HTERT RPE-1 (cell line): Measurements from ENCODE around the gene TMEM26.
"Not testable (repeated sequence)": the region's sequence is repeated elsewhere in the genome, so short reads cannot be mapped to it uniquely, and the experiment has no call there.

Source experiments
- in situ Hi-C: fragments of 300-500 bp; cut with MboI; formaldehyde crosslinking; loops from 4 replicates; pipeline ENCODE4 v1.14.3; 2020; ENCODE audit warnings: low sequenced_read_pairs

Gene TMEM26

GRCh38 chr10:61400524-61400923, 52.7 kb downstream of the TMEM26 start:
- in situ Hi-C loops: no loop called here

GRCh38 chr10:61399406-61399805, 53.8 kb downstream of the TMEM26 start:
- in situ Hi-C loops: no loop called here

GRCh38 chr10:61398366-61399129, 54.6 kb downstream of the TMEM26 start:
- in situ Hi-C loops: no loop called here

- in situ Hi-C loops: no loop called here
Measured at GRCh38 chr10:61397175-61397986, 55.8 kb downstream of the TMEM26 start.

- in situ Hi-C loops: no loop called here
Measured at GRCh38 chr10:61391281-61391680, 61.9 kb downstream of the TMEM26 start.

- in situ Hi-C loops: no loop called here
Measured at GRCh38 chr10:61390851-61391250, 62.3 kb downstream of the TMEM26 start.

- in situ Hi-C loops: no loop called here
Measured at GRCh38 chr10:61389887-61390286, 63.3 kb downstream of the TMEM26 start.

GRCh38 chr10:61388986-61389385, 64.2 kb downstream of the TMEM26 start:
- in situ Hi-C loops: not testable (repeated sequence)

- in situ Hi-C loops: no loop called here
Measured at GRCh38 chr10:61385231-61386001, 67.8 kb downstream of the TMEM26 start.

- in situ Hi-C loops: not testable (repeated sequence)
Measured at GRCh38 chr10:61381153-61381552, 72.0 kb downstream of the TMEM26 start.

- in situ Hi-C loops: no loop called here
Measured at GRCh38 chr10:61378865-61379264, 74.3 kb downstream of the TMEM26 start.

GRCh38 chr10:61376908-61377368, 76.2 kb downstream of the TMEM26 start:
- in situ Hi-C loops: no loop called here

GRCh38 chr10:61376377-61376776, 76.8 kb downstream of the TMEM26 start:
- in situ Hi-C loops: no loop called here

GRCh38 chr10:61366365-61366764, 86.8 kb downstream of the TMEM26 start:
- in situ Hi-C loops: no loop called here

- in situ Hi-C loops: no loop called here
Measured at GRCh38 chr10:61364619-61365018, 88.6 kb downstream of the TMEM26 start.

- in situ Hi-C loops: no loop called here
Measured at GRCh38 chr10:61363006-61363405, 90.2 kb downstream of the TMEM26 start.

GRCh38 chr10:61359452-61359851, 93.7 kb downstream of the TMEM26 start:
- in situ Hi-C loops: no loop called here

- in situ Hi-C loops: no loop called here
Measured at GRCh38 chr10:61357687-61358086, 95.5 kb downstream of the TMEM26 start.
